ENCODE measurements around the gene THRA. TPM values are rescaled to one million over a fixed set of nuclear protein-coding genes. Genes with fewer than 3 reads are reported as not detected.

THRA gene
- total RNA-seq, 1 donor from 2014 or later: 55.6 TPM

DNA sequence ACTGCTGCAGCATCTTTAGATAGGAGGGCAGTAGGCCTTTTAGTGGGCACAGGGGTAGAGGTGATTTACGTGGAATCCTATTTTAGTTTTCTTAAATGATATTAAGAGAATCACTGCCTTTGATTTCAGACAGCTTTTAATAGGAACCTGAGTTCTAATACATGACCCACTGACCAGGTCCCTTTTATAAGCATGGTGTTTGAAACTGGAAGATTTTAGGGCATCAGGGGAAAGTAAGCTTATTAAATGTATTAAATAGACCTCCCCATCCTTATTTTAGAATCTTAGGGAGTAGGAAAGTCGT lies 61.0 kb downstream of the THRA start:
- DNase-seq: no peak
- intact Hi-C loops (cut with DNase I): no loop called here
- peak overlapping the region; percentile 100 for H3K4me3 ChIP-seq
- H3K27ac ChIP-seq: peak overlapping the region; percentile 94
- H3K36me3 ChIP-seq: peaks cover 37% of the 10 kb centered on the region
- no peak for ATAC-seq
- TF ChIP-seq, protein P1, sequence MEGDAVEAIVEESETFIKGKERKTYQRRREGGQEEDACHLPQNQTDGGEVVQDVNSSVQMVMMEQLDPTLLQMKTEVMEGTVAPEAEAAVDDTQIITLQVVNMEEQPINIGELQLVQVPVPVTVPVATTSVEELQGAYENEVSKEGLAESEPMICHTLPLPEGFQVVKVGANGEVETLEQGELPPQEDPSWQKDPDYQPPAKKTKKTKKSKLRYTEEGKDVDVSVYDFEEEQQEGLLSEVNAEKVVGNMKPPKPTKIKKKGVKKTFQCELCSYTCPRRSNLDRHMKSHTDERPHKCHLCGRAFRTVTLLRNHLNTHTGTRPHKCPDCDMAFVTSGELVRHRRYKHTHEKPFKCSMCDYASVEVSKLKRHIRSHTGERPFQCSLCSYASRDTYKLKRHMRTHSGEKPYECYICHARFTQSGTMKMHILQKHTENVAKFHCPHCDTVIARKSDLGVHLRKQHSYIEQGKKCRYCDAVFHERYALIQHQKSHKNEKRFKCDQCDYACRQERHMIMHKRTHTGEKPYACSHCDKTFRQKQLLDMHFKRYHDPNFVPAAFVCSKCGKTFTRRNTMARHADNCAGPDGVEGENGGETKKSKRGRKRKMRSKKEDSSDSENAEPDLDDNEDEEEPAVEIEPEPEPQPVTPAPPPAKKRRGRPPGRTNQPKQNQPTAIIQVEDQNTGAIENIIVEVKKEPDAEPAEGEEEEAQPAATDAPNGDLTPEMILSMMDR (IDR thresholded peaks at IDR 0.05): no peak
- no peaks in the 10 kb centered on the region for H3K9me3 ChIP-seq
- H3K4me1 ChIP-seq: peaks cover 24% of the 10 kb centered on the region
- no peaks in the 10 kb centered on the region for H3K27me3 ChIP-seq

DNA sequence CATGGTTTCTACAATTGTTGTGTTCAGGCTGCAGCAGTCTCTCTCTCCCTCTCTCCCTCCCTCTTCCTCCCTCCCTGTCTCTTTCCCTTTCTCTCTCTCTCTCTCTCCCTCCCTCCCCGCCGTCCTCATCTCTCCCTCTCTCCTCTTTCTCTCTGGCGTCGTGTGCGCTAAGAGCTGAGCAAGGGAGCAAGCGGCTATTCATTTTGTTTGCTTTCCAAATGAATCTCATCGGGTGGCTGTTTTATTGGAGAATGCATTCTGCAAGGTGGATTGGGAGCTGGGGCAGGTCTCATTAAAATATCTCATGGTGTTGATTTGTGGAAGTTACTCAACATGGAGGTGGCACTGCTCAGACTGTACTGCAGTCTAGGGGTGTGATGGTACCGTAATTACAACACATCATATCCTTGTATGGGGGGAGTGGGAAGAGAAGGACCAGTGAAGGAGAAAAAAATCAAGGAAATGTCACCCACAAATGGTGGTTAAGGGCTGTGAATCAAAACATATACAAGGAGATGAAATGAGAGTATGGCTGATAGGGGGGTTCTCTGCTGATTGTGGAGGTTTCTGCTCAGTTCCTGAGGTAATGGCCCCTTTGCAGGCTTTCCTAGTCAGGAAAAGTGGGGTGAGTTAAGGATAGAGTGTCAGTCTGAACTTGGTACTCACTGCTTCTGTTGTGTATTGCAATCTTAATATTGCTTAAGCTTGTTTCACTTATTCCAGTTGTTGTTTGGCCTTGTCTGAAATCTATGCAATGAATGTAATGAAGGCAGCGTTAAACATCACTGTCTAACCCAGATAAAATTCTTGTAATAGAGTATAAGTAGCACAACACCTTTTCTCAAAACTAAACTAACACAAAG lies 61.7 kb downstream of the THRA start:
- peak overlapping the region; percentile 94 for H3K27ac ChIP-seq
- ATAC-seq: no peak
- no peak for DNase-seq
- peak overlapping the region; percentile 100 for H3K4me3 ChIP-seq
- H3K9me3 ChIP-seq: no peaks in the 10 kb centered on the region
- TF ChIP-seq, protein P1 (IDR thresholded peaks at IDR 0.05): no peak
- H3K36me3 ChIP-seq: peaks cover 44% of the 10 kb centered on the region
- no peaks in the 10 kb centered on the region for H3K27me3 ChIP-seq
- H3K4me1 ChIP-seq: peaks cover 24% of the 10 kb centered on the region
- intact Hi-C loops (cut with DNase I): no loop called here

DNA sequence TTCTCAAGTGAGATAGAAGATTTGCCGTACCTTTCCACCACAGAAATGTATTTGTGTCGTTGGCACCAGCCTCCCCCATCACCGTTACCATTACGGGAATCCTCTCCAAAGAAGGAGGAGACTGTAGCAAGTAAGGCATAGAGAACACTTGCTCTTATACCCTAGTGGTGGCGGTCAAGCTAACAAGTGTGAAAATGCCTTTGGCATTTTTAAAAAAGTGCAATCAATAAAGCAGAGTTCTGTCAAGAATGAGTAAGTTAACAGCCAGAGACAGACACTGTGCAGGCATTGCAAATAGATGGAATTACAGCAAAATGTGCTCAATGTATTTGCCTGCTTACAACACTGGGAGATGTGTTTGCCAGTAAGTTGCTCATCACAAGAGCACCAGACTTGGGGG lies 66.7 kb downstream of the THRA start:
- H3K27ac ChIP-seq: no peak overlapping the region
- no peaks in the 10 kb centered on the region for H3K9me3 ChIP-seq
- H3K27me3 ChIP-seq: no peaks in the 10 kb centered on the region
- ATAC-seq: no peak
- peaks cover 12% of the 10 kb centered on the region for H3K4me1 ChIP-seq
- no peak for DNase-seq
- H3K36me3 ChIP-seq: peaks cover 90% of the 10 kb centered on the region
- no peak overlapping the region for H3K4me3 ChIP-seq
- TF ChIP-seq, protein P1 (IDR thresholded peaks at IDR 0.05): no peak
- intact Hi-C loops (cut with DNase I): no loop called here

DNA sequence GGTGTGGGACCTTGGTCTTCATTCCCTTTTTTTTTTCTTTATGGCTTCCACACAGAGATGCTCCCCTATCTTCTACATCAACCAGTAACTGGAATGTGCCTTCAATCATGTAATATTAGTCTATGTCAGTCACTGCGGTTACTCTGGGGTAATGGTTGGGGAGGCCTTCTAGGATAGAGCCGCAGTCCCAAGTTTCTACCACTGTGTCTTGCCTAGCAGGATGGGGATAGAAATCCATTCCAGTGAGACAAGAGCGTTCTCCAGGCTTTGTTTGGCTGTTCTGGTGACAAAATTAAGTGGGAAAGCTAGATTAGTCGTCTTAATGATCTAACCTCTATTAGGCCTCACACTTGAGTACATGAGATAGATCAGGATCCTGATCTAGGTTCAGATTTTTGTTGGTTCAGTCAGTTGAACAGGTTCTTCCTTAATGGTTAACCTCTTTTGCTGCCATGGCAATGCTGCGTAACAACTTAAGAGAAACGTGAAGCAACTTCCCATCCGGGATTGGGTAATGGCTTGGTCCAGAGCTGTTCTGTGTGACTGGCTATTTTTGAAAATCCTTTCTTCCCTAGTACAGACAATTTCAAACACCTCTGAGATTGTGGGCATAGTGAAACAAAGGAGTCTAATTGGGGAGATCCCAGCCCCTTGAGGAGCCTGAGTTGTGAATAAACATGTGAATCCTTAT lies 67.7 kb downstream of the THRA start:
- no peak overlapping the region for H3K4me3 ChIP-seq
- H3K4me1 ChIP-seq: peaks cover 2% of the 10 kb centered on the region
- no peaks in the 10 kb centered on the region for H3K9me3 ChIP-seq
- H3K27me3 ChIP-seq: no peaks in the 10 kb centered on the region
- TF ChIP-seq, protein P1 (IDR thresholded peaks at IDR 0.05): no peak
- ATAC-seq (peak; percentile 93), DNase-seq (no peak)
- H3K27ac ChIP-seq: peak overlapping the region; percentile 62
- intact Hi-C loops (cut with DNase I): no loop called here
- peaks cover 96% of the 10 kb centered on the region for H3K36me3 ChIP-seq

DNA sequence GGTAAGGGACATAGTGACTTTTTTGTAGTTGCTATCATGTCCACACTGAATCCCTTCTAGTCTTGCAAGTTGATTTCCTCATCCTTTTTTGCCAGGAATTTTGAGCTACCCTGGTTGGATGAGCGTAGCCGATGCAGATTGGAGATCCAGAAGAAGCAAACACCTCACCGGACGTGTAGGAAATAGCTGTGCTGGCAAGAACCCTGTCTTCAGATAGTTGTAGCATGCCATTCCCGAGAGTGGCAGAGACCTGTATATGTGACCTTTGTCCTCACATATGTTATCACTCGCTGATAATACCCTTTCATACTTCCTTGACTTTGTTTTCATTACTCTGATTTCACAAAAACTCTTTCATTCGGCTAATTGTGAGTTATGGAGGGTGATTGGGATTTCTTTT lies 71.4 kb downstream of the THRA start:
- TF ChIP-seq, protein P1 (IDR thresholded peaks at IDR 0.05): no peak
- Histone ChIP-seq H3K9me3 (no peaks in the 10 kb centered on the region), H3K36me3 (peaks cover 75% of the 10 kb centered on the region), H3K27ac (no peak overlapping the region), H3K4me1 (peaks cover 4% of the 10 kb centered on the region), H3K27me3 (no peaks in the 10 kb centered on the region), H3K4me3 (no peak overlapping the region)
- ATAC-seq: no peak
- no peak for DNase-seq
- intact Hi-C loops (cut with DNase I): no loop called here
